SU-DHL-6 (cell line): ENCODE data around the gene ARG2.

ENCODE experiments used
- CTCF ChIP-seq: fragments of 200-600 bp; sonication (generic); IDR thresholded peaks from one replicate; pipeline ENCODE4 v1.5.1; 2017; ENCODE audit warnings: antibody characterized with exemption, mild to moderate bottlenecking, low read length, moderate library complexity; ENCODE audit not compliant: insufficient read depth, poor library complexity, severe bottlenecking
- EZH2phosphoT487 ChIP-seq: fragments of 200-600 bp; sonication (generic), shearing (Covaris generic); conservative IDR thresholded peaks from 2 replicates; pipeline ENCODE4 v1.6.1; 2018; ENCODE audit warnings: mild to moderate bottlenecking, antibody characterized with exemption, low read length, moderate library complexity, mixed read lengths

- TF ChIP-seq CTCF (no peak), EZH2phosphoT487 (no peak)
These were observed 24.3 kb upstream of the ARG2 start for GRCh38 chr14:67595392-67595791.
